Peyer's patch (tissue), 4 donors: ENCODE data around the gene VSIG8. TPM values are rescaled to one million over a fixed set of nuclear protein-coding genes. Genes with fewer than 3 reads are reported as not detected.

Experiments used
- DNase-seq, 3 donors: peaks; one replicate each; pipeline ENCODE4 v3.0.0-alpha.2; 2017 to 2019
- H3K27ac ChIP-seq, 4 donors: fragments of 200-600 bp; sonication (generic); one replicate each; pipeline ENCODE4 v1.5.1; 2016 to 2019
- H3K27me3 ChIP-seq, 2 donors: fragments of 200-600 bp; sonication (generic); one replicate each; pipeline ENCODE4 v1.5.1; 2019
- H3K36me3 ChIP-seq, 3 donors: fragments of 200-600 bp; sonication (generic); one replicate each; pipeline ENCODE4 v1.5.1; 2016 to 2019
- H3K4me1 ChIP-seq, 4 donors: fragments of 200-600 bp; sonication (generic); one replicate each; pipeline ENCODE4 v1.5.1; 2016 to 2019
- H3K4me3 ChIP-seq, 4 donors: fragments of 200-600 bp; sonication (generic); 1 replicate in 3 of 4; 2 replicates in 1 of 4; pipeline ENCODE4 v1.5.1; 2016 to 2019; ENCODE audit warnings: mild to moderate bottlenecking in 1 of 4
- H3K9me3 ChIP-seq, 4 donors: fragments of 200-600 bp; sonication (generic); one replicate each; pipeline ENCODE4 v1.5.1; 2016 to 2019; ENCODE audit warnings: mild to moderate bottlenecking in 1 of 4
- CTCF ChIP-seq, 6 experiments: fragments of 450-650 bp in 4 of 6; fragments of 200-600 bp in 2 of 6; sonication (generic) in 1 of 6; IDR thresholded peaks; one replicate each; pipeline ENCODE4 v1.5.1; 2017 to 2019; ENCODE audit warnings: antibody characterized with exemption in 6 of 6, mild to moderate bottlenecking in 3 of 6, moderate library complexity in 1 of 6
- POLR2A ChIP-seq, 2 donors: fragments of 450-650 bp; IDR thresholded peaks; one replicate each; pipeline ENCODE4 v1.5.1; 2017; ENCODE audit warnings: antibody characterized with exemption in 2 of 2, mild to moderate bottlenecking in 2 of 2, moderate library complexity in 2 of 2
- total RNA-seq, 4 donors: library from RNA; depleted of rRNA; stranded (reverse); fragments of >200 nt; gene quantifications; one replicate each; pipeline ENCODE4 v1.1.0, GENCODE V29; 2016

The VSIG8 gene
- total RNA-seq, 4 donors from 2014 or later = 0.85 TPM; not detected in 3

- no peaks in the 10 kb centered on the region for H3K9me3 ChIP-seq
- no peak for TF ChIP-seq CTCF (IDR thresholded peaks at IDR 0.05)
- no peak for TF ChIP-seq POLR2A (IDR thresholded peaks at IDR 0.05)
- H3K27me3 ChIP-seq = no peaks in the 10 kb centered on the region
- peak overlapping the region in 1 of 4 donors; percentile 28 for H3K27ac ChIP-seq
- no peak overlapping the region for H3K4me3 ChIP-seq
- peak in 1 of 3 donors; percentile 7 for DNase-seq
- peaks cover 0 to 16% (median 0%) of the 10 kb centered on the region in 4 donors for H3K4me1 ChIP-seq
- no peaks in the 10 kb centered on the region for H3K36me3 ChIP-seq
These were observed 34.1 kb upstream of the VSIG8 start for GRCh38 chr1:159896546-159896930.

GRCh38 chr1:159895836-159896545 is 33.5 kb upstream of the VSIG8 start:
- Histone ChIP-seq H3K4me1 (peaks cover 0 to 15% (median 0%) of the 10 kb centered on the region in 4 donors), H3K27me3 (no peaks in the 10 kb centered on the region), H3K9me3 (no peaks in the 10 kb centered on the region), H3K27ac (peak overlapping the region in 1 of 4 donors; percentile 28), H3K36me3 (no peaks in the 10 kb centered on the region), H3K4me3 (no peak overlapping the region)
- peak in 1 of 3 donors; percentile 41 for DNase-seq
- TF ChIP-seq POLR2A (IDR thresholded peaks at IDR 0.05) (no peak), CTCF (IDR thresholded peaks at IDR 0.05) (no peak)

- H3K27me3 ChIP-seq = no peaks in the 10 kb centered on the region
- no peak overlapping the region for H3K4me3 ChIP-seq
- H3K36me3 ChIP-seq = no peaks in the 10 kb centered on the region
- no peaks in the 10 kb centered on the region for H3K9me3 ChIP-seq
- peaks cover 0 to 8% (median under 1%) of the 10 kb centered on the region in 4 donors for H3K4me1 ChIP-seq
- no peak overlapping the region for H3K27ac ChIP-seq
- DNase-seq = peak in 1 of 3 donors; percentile 27
- TF ChIP-seq CTCF (IDR thresholded peaks at IDR 0.05) = no peak
- TF ChIP-seq POLR2A (IDR thresholded peaks at IDR 0.05) = no peak
These were observed 32.8 kb upstream of the VSIG8 start for GRCh38 chr1:159895286-159895685.

- Histone ChIP-seq H3K4me1 (peaks cover 0 to 10% (median 4%) of the 10 kb centered on the region in 4 donors), H3K9me3 (no peaks in the 10 kb centered on the region), H3K36me3 (no peaks in the 10 kb centered on the region), H3K27ac (no peak overlapping the region), H3K27me3 (no peaks in the 10 kb centered on the region), H3K4me3 (no peak overlapping the region)
- no peak for DNase-seq
- TF ChIP-seq CTCF (IDR thresholded peaks at IDR 0.05) (peak in 2 of 6 experiments; percentile 28 to 36), POLR2A (IDR thresholded peaks at IDR 0.05) (no peak)
These were observed 30.5 kb upstream of the VSIG8 start for GRCh38 chr1:159892944-159893343.

- no peaks in the 10 kb centered on the region for H3K27me3 ChIP-seq
- no peaks in the 10 kb centered on the region for H3K36me3 ChIP-seq
- peak; percentile 79 to 93 (median 89) for DNase-seq
- TF ChIP-seq CTCF (IDR thresholded peaks at IDR 0.05) (peak; percentile 82 to 100 (median 96)), POLR2A (IDR thresholded peaks at IDR 0.05) (no peak)
- H3K4me1 ChIP-seq = peaks cover 0 to 10% (median 4%) of the 10 kb centered on the region in 4 donors
- no peaks in the 10 kb centered on the region for H3K9me3 ChIP-seq
- H3K4me3 ChIP-seq = no peak overlapping the region
- H3K27ac ChIP-seq = no peak overlapping the region
These were observed 29.1 kb upstream of the VSIG8 start for GRCh38 chr1:159891275-159892157.
